Heart right ventricle (tissue), 16 donors: ENCODE measurements around the gene NDRG3. TPM values are rescaled to one million over a fixed set of nuclear protein-coding genes. Genes with fewer than 3 reads are reported as not detected.

Experiments used
- ATAC-seq, 8 donors: fragments of 200-7000 bp; cut with Tn5 transposase; one replicate each; pipeline ENCODE4 v1.9.1; 2020; ENCODE audit warnings: mild to moderate bottlenecking in 8 of 8, moderate library complexity in 8 of 8, moderate number of reproducible peaks in 1 of 8
- DNase-seq, 2 donors: peaks; one replicate each; pipeline ENCODE4 v3.0.0-alpha.2; 2020
- H3K27ac ChIP-seq, 10 donors: fragments of 200-600 bp; sonication (generic) in 2 of 10; one replicate each; pipeline versions ENCODE4 v1.5.0 to v1.8.0; 2020 to 2022; ENCODE audit warnings: mild to moderate bottlenecking in 3 of 10
- H3K27me3 ChIP-seq, 7 donors: fragments of 200-600 bp; one replicate each; pipeline ENCODE4 v1.8.0; 2021 to 2022; ENCODE audit warnings: mild to moderate bottlenecking in 2 of 7
- H3K36me3 ChIP-seq, 9 donors: fragments of 200-600 bp; sonication (generic) in 1 of 9; one replicate each; pipeline versions ENCODE4 v1.5.0 to v1.8.0; 2020 to 2022; ENCODE audit warnings: mild to moderate bottlenecking in 2 of 9
- H3K4me1 ChIP-seq, 9 donors: fragments of 200-600 bp; sonication (generic) in 1 of 9; one replicate each; pipeline versions ENCODE4 v1.5.0 to v1.8.0; 2020 to 2022; ENCODE audit warnings: mild to moderate bottlenecking in 4 of 9
- H3K4me3 ChIP-seq, 10 donors: fragments of 200-600 bp; sonication (generic) in 2 of 10; one replicate each; pipeline versions ENCODE4 v1.5.0 to v1.8.0; 2020 to 2022; ENCODE audit warnings: mild to moderate bottlenecking in 7 of 10, moderate library complexity in 2 of 10
- H3K9me3 ChIP-seq, 11 donors: fragments of 200-600 bp in 10 of 11; sonication (generic) in 2 of 11; one replicate each; pipeline versions ENCODE4 v1.5.0 to v1.8.0; 2013 to 2022; ENCODE audit warnings: mild to moderate bottlenecking in 2 of 11, control low read depth in 1 of 11, moderate library complexity in 1 of 11
- CTCF ChIP-seq, 9 donors: fragments of 200-600 bp; sonication (generic) in 2 of 9; IDR thresholded peaks; one replicate each; pipeline versions ENCODE4 v1.5.0 to v1.8.0; 2021 to 2022; ENCODE audit warnings: antibody characterized with exemption in 9 of 9, mild to moderate bottlenecking in 5 of 9, moderate library complexity in 1 of 9
- WGBS, 2 donors: extraction: QIAGEN DNeasy Blood & Tissue Kit; methylation state at CpG; one replicate each; pipeline ENCODE4 v1.1.7; 2013; ENCODE audit warnings: inconsistent platforms in 1 of 2; 5-methylcytosine and 5-hydroxymethylcytosine counted together
- intact Hi-C, 10 donors: fragments of 100-400 bp; cut with DNase I; formaldehyde crosslinking; loops; one replicate each; pipeline versions ENCODE4 v1.11.1 to v1.14.2; 2022
- polyA plus RNA-seq, 2 donors: library from polyadenylated mRNA; stranded (reverse); fragments of 200-250 nt; gene quantifications; one replicate each; pipeline ENCODE4 v1.2.3, GENCODE V29; 2013
- total RNA-seq, 10 donors: library from RNA; stranded (reverse); fragmentation: NEBNext Ultra II Directional in 3 of 10; extraction: Animal tissue kit (Norgen Biotek cat#: 25700) in 3 of 10; gene quantifications; one replicate each; pipeline versions ENCODE4 v1.2.1 to v1.2.4, GENCODE V29; 2021 to 2023
- donor health status: Arrhythmogenic right ventricular cardiomyopathy.
- donor health status: ischemic (EF 13 %, LVEDD 7.1; RV severe dilation, severe dysfunction).
- donor health status: healthy with polysubstance abuse.
- donor health status: DM: no; HTN: yes; CAD: no.
- donor health status: DM: no; HTN: no; CAD: no.
- donor health status: ischemic (EF 25% LVEDD 6.9; RV normal size, moderate dysfunction).
- donor health status: ischemic (EF 25% LVEDD 5.7; RV mildly dilated, moderate dysfunction).
- donor health status: healthy.
- donor health status: DM: yes; HTN: yes; CAD: no.
- donor health status: Ischemic cardiomyopathy.
- donor health status: ischemic (EF 35%, LVEDD 5.7; RV mildly dilated, moderate dysfunction).
- donor health status: nonischemic (EF 11% LVEDD 7.7; RV severe dilation, severe dysfunction).
- donor health status: DM: yes; HTN: yes; CAD: no.
- donor health status: PGD.
- donor health status: ischemic (EF 29% LVEDD 5.4; RV normal size, mild dysfunction).
- donor health status: nonischemic (EF 23%, LVEDD 6.1; RV moderate dilation, normal function).

NDRG3 gene
- total and polyA plus RNA-seq, 12 donors = 19.3 to 37.0 (median 29.9) TPM

- intact Hi-C loops = loop anchor here in 7 of 10 donors (5.0 to 10.0 kb wide), 9 partner anchors 35 to 403 kb away; partner anchors contain the start of genes DSN1 (in 1 of the 7) and TGIF2 (in 1 of the 7)
- 85 to 89% methylated on average over 7 of the region's 7 CpGs for WGBS, 2 donors
- Histone ChIP-seq H3K9me3 (no peaks in the 10 kb centered on the region), H3K27ac (peak overlapping the region in 2 of 10 donors; percentile 90 to 97), H3K36me3 (peaks cover 0 to 53% (median 39%) of the 10 kb centered on the region in 9 donors), H3K4me1 (peaks cover 9 to 33% (median 20%) of the 10 kb centered on the region in 9 donors), H3K4me3 (peak overlapping the region in 2 of 10 donors; percentile 97 to 100), H3K27me3 (no peaks in the 10 kb centered on the region)
- no peak for TF ChIP-seq CTCF (IDR thresholded peaks at IDR 0.05)
- no peak for ATAC-seq
- no peak for DNase-seq
Observed at GRCh38 chr20:36607586-36608387, 138.1 kb downstream of the NDRG3 start.

- 2 to 3% methylated on average over 31 of the region's 31 CpGs for WGBS, 2 donors
- intact Hi-C loops = loop anchor here in 7 of 10 donors (5.0 to 10.0 kb wide), 9 partner anchors 34 to 402 kb away; partner anchors contain the start of genes DSN1 (in 1 of the 7) and TGIF2 (in 1 of the 7)
- no peak for TF ChIP-seq CTCF (IDR thresholded peaks at IDR 0.05)
- H3K27me3 ChIP-seq = no peaks in the 10 kb centered on the region
- DNase-seq (peak in 1 of 2 donors; percentile 31), ATAC-seq (peak in 2 of 8 donors; percentile 0 to 5)
- H3K36me3 ChIP-seq = peaks cover 0 to 39% (median 27%) of the 10 kb centered on the region in 9 donors
- peaks cover 9 to 37% (median 20%) of the 10 kb centered on the region in 9 donors for H3K4me1 ChIP-seq
- no peaks in the 10 kb centered on the region for H3K9me3 ChIP-seq
- H3K27ac ChIP-seq = peak overlapping the region; percentile 24 to 97 (median 89)
- H3K4me3 ChIP-seq = peak overlapping the region; percentile 63 to 100 (median 97)
Observed at GRCh38 chr20:36606158-36607066, 139.5 kb downstream of the NDRG3 start.

- WGBS, 2 donors = 0% methylated on average over 89 to 90 of the region's 90 CpGs
- peak within 1 kb of the TSS; percentile 63 to 100 (median 97) for H3K4me3 ChIP-seq
- peak within 1 kb of the TSS; percentile 67 to 97 (median 89) for H3K27ac ChIP-seq
- peak; percentile 98 to 99 (median 98) for ATAC-seq
- H3K27me3 ChIP-seq = no peaks in the 10 kb centered on the region
- TF ChIP-seq CTCF (IDR thresholded peaks at IDR 0.05) = peak; percentile 80 to 99 (median 94)
- H3K9me3 ChIP-seq = no peaks in the 10 kb centered on the region
- peak; percentile 99 to 100 for DNase-seq
- H3K4me1 ChIP-seq = peaks cover 9 to 45% (median 20%) of the 10 kb centered on the region in 9 donors
- intact Hi-C loops = loop anchor here in 8 of 10 donors (1.0 to 10.0 kb wide), 11 partner anchors 33 to 401 kb away; partner anchors contain the start of genes DSN1 (in 1 of the 8) and TGIF2 (in 1 of the 8)
- H3K36me3 ChIP-seq = peaks cover 0 to 31% (median 19%) of the 10 kb centered on the region in 9 donors
Observed at GRCh38 chr20:36605399-36606157, 140.3 kb downstream of the NDRG3 start, which contains the start of gene RAB5IF. RAB5IF (plus strand) TSS chr20:36605779; CDS start chr20:36605952, 173 bp downstream.
